ENCODE measurements around the gene FOXC1.

GRCh38 chr6:1614448-1615150, 4.9 kb downstream of the FOXC1 start:
- TF ChIP-seq, protein P1, sequence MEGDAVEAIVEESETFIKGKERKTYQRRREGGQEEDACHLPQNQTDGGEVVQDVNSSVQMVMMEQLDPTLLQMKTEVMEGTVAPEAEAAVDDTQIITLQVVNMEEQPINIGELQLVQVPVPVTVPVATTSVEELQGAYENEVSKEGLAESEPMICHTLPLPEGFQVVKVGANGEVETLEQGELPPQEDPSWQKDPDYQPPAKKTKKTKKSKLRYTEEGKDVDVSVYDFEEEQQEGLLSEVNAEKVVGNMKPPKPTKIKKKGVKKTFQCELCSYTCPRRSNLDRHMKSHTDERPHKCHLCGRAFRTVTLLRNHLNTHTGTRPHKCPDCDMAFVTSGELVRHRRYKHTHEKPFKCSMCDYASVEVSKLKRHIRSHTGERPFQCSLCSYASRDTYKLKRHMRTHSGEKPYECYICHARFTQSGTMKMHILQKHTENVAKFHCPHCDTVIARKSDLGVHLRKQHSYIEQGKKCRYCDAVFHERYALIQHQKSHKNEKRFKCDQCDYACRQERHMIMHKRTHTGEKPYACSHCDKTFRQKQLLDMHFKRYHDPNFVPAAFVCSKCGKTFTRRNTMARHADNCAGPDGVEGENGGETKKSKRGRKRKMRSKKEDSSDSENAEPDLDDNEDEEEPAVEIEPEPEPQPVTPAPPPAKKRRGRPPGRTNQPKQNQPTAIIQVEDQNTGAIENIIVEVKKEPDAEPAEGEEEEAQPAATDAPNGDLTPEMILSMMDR (IDR thresholded peaks at IDR 0.05; ENCODE audit: low read depth, low read length, poor library complexity, severe bottlenecking), result no peak
- TF ChIP-seq EZH2phosphoT487 (IDR thresholded peaks at IDR 0.05; ENCODE audit: borderline replicate concordance, low read length), result no peak
